GM21447 (cell line): Measurements from ENCODE around the gene ZBTB40.

Source experiments
- ATAC-seq: cut with Tn5 transposase; IDR thresholded peaks from one replicate; pipeline ENCODE4 v1.9.1; 2021; ENCODE audit not compliant: unreplicated experiment

The ZBTB40 gene

DNA sequence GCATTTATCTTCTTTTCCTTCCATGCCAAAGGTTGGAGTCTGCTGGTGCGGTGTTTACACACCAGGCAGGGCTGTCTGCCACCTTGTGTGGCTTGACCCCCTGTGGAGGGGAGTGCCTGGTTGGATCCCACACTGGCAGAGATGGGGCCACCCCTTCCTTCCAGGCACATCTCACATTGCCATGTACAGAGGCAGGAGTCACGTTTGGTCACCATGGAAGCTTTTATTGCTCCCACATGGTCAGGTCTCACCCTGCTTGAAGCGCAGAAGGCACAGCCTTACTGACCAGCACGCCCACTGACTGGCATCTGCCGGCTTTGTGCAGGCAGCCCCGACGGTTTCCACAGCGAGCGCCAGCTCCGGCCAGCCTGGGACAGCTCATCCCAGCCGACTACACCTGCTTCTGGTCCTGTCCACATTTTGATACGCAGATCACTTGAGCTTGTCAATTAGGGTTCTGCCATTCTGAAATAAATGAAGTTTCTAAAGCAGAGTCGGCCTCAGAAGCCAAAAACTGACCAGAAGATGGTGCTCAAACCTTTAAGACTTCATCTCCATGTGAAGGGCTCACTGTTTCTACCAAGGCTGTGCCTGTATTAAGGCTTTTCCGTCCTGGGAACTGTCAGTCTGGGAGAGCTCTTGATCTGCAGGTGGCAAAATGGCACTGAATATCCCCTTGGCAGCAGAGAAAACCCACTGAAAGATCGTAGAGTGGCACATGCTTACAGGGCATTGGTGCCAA is 76.1 kb downstream of the ZBTB40 start:
- ATAC-seq, result no peak

DNA sequence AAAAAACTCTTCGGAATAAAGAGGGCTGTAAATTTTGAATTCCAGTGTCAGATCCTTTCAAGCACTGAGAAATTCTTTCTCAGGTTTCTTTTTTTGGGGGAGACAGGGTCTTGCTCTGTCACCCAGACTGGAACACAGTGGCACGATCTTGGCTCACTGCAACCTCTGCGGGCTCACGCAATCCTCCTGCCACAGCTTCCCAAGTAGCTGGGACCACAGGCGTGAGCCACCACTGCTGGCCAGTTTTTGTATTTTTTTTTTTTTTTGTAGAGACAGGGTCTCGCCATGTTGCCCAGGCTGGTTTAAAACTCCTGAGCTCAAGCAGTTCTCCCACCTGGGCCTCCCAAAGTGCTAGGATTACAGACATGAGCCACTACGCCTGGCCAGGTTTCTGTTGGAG is 76.8 kb downstream of the ZBTB40 start:
- ATAC-seq, result no peak

DNA sequence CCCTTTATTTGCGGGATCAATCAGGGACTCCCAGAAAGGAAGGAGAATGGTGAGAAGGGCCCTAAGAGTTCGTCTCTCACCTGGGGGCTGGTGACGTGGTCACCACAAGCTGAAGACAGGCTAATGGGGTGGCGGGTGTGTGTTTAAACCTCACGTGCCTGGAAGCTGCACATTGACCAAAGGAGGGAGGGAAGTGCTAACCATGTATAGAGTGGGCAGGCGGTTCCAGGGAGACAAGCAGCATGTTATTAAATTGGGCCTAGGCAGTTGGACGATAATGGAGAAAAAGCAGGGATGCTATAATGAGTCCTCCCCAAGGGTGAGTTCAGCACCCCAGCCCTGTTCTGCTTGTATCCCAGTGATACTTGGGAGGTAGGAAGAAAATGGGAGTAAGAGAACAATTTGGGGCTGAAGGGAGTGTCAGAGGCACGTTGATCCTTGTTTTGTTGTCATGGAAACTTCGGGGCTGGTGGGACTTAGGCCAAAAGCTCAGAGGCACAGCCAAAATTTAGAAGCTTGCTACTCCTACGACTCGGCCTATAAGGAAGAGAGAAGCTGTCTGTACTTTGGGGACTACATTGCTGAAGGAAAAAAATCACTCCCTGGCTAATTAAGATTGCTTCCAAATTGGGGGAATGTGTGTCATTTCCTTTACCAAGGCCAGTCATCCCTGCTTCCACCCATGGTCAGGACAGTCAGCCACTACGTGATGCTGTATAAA is 78.4 kb downstream of the ZBTB40 start:
- ATAC-seq, result no peak

DNA sequence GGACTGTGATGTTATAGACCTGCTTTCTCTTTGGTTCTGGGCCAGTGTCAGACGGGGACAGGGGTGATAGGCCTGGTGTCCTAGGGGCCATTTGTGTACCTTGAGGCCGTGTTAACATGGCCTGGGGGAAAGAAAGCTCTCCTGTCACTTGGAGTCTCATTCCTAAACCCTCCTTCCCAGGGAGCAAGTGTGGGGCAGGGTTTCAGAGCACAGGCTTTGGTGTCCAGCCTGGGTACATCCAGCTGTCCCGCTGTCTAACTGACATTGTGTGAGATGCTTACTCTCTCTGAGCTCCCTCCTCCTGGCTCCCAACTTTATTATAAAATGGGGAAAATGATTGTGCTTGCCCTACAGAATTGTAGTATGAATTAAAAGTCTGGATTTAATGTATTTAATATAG is 79.1 kb downstream of the ZBTB40 start:
- ATAC-seq, result no peak

- ATAC-seq, result no peak
Measured at GRCh38 chr1:22531251-22531650, 79.6 kb downstream of the ZBTB40 start.

DNA sequence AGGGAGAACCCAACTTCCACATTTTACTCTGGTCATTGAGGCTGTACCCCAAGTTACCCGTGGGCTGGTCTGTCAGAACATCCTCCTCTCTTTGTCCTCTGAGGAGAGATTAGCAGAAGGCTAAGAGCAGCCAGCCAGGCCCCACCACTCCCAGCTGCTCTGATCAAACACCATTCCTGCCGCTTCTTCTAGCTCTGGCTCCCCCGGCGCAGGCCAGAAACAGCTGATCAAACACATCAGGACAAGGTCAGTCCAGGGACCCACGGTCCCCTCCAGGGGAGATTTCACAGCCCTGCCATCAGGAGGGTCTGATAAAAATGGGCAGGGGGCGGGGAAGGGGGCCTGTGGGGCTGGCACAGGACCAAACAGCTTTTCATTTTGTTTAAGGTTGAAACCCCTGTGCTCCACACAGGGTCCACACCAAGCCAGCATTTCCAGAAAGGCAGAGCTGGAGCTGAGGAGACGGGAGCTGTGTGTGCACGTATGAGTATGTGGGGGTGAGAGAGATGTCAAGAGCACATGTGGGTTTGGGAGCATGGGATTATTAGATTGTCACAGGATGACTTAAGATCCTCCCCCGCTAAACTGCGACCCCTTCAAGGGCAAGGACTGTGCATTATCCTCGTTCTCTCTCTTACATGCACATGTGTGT is 81.7 kb downstream of the ZBTB40 start:
- no peak for ATAC-seq

DNA sequence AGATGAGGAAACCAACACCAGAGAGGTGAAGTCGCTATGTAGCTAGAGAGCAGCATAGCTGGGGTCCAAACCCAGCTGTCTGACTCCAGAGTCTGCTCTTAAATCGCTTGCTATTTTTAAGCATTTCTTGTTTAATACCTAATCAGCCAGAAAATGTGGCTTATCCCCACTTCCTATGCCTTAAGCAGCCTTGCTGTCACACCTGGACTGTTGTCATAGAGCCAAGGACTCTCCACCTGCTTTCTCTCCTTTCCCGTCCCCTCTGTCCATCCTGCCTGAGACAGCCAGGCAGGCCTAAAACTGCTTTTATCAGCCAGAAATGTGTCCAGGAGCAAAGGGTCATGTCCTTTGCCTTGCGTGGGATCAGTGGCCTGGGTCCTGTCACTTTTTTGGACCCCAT is 83.3 kb downstream of the ZBTB40 start:
- ATAC-seq, result no peak

- ATAC-seq, result no peak
Measured at GRCh38 chr1:22535399-22535798, 83.7 kb downstream of the ZBTB40 start.

GRCh38 chr1:22536506-22536905 is 84.9 kb downstream of the ZBTB40 start:
- ATAC-seq, result no peak

- no peak for ATAC-seq
Measured at GRCh38 chr1:22537441-22538139, 85.9 kb downstream of the ZBTB40 start.

- no peak for ATAC-seq
Measured at GRCh38 chr1:22539510-22540118, 88.0 kb downstream of the ZBTB40 start.

- ATAC-seq, result no peak
Measured at GRCh38 chr1:22540337-22540736, 88.7 kb downstream of the ZBTB40 start.

DNA sequence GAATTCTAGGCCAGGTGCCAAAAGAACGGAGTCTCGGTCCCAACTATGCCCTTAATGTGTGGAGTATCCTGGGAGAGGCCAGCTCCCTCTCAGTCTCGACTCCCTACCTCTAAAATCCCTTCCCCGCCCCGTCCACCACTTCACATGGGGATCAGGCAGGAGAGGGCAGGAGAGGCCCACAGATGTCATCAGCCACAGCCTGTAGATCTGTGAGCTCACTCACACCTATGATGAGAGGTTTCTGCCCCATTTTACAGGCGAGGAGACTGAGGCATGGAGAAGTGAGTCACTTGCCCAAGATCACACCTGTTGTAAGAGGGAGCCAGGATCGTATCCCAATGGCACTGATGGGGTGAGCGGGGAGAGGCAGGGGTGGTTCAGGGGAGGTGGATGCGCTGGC is 91.2 kb downstream of the ZBTB40 start:
- no peak for ATAC-seq

- ATAC-seq, result no peak
Measured at GRCh38 chr1:22543679-22544078, 92.0 kb downstream of the ZBTB40 start.

DNA sequence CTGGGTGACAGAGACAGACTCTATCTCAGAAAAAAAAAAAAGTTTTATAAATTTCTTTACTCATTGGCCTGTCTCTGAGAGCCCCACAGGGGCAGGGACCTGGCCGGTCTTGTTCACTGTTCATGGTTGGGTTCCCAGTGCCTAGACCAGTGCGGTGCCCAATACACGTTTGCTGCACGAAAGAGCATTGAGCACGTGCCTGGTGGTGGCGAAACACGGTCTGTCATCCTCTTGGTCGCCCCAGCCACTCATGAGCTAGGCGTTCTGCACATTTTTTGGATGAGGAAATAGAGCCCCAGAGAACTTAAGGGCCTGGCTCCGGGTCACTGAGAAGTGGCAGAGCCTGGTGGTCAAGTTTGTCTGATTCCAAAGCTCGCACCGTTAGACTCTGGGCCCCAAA is 93.0 kb downstream of the ZBTB40 start:
- ATAC-seq, result no peak

- ATAC-seq, result no peak
Measured at GRCh38 chr1:22545141-22545540, 93.5 kb downstream of the ZBTB40 start.

- no peak for ATAC-seq
Measured at GRCh38 chr1:22547186-22547817, 95.7 kb downstream of the ZBTB40 start.

GRCh38 chr1:22547818-22548462 is 96.3 kb downstream of the ZBTB40 start:
- ATAC-seq, result no peak

- ATAC-seq, result no peak
Measured at GRCh38 chr1:22550021-22550420, 98.4 kb downstream of the ZBTB40 start.

- no peak for ATAC-seq
Measured at GRCh38 chr1:22551591-22551990, 99.9 kb downstream of the ZBTB40 start.
